ENCODE results near the gene LAMA2.

Gene LAMA2

GRCh38 chr6:129451187-129451586 is 568.2 kb downstream of the LAMA2 start:
- DNase-seq (ENCODE audit: low spot score): no peak

GRCh38 chr6:129453073-129453472 is 570.1 kb downstream of the LAMA2 start:
- DNase-seq (ENCODE audit: low spot score): no peak

- DNase-seq (ENCODE audit: low spot score): no peak
Observed at GRCh38 chr6:129454488-129454887, 571.5 kb downstream of the LAMA2 start.

- DNase-seq (ENCODE audit: low spot score): no peak
Observed at GRCh38 chr6:129455126-129455769, 572.3 kb downstream of the LAMA2 start.

- no peak for DNase-seq (ENCODE audit: low spot score)
Observed at GRCh38 chr6:129460221-129460620, 577.3 kb downstream of the LAMA2 start.

DNA sequence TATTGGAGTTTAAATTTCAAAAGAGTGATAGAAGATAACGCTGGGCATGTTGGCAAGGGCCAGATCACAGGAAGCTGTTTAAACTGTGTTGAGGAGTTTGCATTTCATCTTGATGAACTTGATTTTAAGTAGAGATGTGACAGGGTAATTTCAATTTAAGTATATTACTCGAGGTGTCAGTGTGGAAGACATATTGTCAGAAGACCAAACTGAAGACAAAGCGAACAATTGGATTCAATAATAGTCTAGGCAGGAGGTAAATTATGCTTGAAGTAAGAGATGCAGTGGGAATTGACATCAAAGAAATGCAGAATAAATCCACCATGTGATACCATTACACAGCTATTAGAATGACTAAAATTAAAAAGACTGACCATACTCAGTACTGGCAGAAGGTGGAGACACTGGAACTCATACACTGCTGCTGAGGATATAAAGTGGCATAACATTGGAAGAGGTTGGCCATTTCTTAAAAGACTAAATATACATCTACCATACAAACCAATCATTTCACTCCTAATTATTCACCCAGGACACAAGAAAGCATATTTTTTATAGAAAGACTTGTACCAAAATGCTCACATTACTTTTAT is 586.2 kb downstream of the LAMA2 start:
- DNase-seq (ENCODE audit: low spot score): no peak

DNA sequence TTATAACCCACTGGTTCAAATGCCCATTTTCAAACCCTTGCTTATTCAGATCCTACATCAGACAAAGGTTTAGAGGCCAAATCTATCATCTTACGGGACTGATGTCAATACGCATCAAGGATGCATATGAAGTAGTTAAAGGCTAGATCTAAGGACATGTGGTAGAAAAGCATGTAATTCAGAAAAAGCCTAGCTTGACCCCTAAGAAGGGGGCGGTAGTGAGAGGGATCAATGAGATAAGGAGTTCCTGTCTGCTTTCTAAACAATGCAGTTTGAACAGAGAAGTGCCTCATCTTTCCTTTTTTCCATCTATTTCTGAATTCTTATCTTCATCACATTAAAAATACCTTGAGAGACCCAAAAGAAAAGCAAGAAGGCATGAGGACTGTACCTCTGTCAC is 589.3 kb downstream of the LAMA2 start:
- DNase-seq (ENCODE audit: low spot score): no peak

DNA sequence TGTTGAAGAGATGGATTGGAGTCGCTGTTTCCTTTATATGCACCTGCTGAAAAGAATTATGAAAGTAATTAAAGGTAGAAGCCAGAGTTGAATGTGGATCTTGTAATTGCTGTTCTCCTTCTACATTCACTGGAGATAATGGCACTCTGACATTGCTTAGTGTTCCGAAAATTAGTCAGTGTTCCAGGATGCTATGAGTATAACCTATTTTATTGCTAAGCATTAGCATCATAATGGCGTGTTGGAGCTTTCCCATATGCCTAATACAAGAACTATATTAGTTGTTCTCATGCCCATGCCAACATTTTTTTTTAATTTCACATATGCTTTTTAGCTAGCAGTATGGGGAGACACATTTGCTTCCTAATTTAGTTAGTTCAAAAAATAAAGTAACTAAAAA is 590.6 kb downstream of the LAMA2 start:
- no peak for DNase-seq (ENCODE audit: low spot score)

GRCh38 chr6:129475477-129476247 is 592.7 kb downstream of the LAMA2 start:
- DNase-seq (ENCODE audit: low spot score): no peak

- no peak for DNase-seq (ENCODE audit: low spot score)
Observed at GRCh38 chr6:129476248-129476564, 593.3 kb downstream of the LAMA2 start.

GRCh38 chr6:129476810-129477209 is 593.9 kb downstream of the LAMA2 start:
- no peak for DNase-seq (ENCODE audit: low spot score)

DNA sequence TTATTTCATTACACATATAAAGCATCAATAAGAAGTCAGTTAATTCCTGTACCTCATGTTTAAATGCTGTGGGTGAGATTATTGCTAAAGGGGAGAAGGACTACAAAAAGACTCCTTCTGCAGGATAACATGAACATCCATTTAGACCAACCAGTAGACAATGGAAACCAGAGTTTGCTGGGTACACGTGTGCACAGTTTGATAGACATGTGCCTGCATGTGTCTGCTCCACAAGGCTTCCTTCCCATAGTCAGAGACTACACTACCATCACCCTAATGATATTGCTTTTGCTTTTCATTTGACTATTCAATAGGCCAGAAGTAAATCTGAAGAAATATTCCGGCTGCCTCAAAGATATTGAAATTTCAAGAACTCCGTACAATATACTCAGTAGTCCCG is 595.4 kb downstream of the LAMA2 start:
- no peak for DNase-seq (ENCODE audit: low spot score)

- DNase-seq (ENCODE audit: low spot score): no peak
Observed at GRCh38 chr6:129481706-129482105, 598.8 kb downstream of the LAMA2 start.

DNA sequence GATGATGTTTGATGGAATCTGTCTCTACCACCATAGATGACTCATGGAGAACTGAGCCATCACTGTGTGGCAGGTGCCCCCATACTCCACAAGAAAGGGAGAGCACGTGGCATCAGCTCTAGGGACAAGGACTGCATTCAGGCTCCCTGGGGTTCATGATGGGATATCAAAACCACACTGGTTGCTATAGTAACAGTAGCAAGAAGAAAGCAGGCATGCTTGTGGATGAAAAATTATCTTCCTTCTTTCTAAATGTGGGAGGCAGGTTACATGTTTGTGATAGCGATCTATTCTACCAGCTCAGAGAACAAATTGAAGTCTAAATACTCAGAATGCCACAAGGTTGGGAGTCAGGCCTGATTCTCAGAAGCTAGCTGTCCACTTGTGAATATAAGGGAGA is 602.8 kb downstream of the LAMA2 start:
- no peak for DNase-seq (ENCODE audit: low spot score)

- DNase-seq (ENCODE audit: low spot score): no peak
Observed at GRCh38 chr6:129486327-129486726, 603.4 kb downstream of the LAMA2 start.

GRCh38 chr6:129488313-129488712 is 605.4 kb downstream of the LAMA2 start:
- DNase-seq (ENCODE audit: low spot score): no peak

DNA sequence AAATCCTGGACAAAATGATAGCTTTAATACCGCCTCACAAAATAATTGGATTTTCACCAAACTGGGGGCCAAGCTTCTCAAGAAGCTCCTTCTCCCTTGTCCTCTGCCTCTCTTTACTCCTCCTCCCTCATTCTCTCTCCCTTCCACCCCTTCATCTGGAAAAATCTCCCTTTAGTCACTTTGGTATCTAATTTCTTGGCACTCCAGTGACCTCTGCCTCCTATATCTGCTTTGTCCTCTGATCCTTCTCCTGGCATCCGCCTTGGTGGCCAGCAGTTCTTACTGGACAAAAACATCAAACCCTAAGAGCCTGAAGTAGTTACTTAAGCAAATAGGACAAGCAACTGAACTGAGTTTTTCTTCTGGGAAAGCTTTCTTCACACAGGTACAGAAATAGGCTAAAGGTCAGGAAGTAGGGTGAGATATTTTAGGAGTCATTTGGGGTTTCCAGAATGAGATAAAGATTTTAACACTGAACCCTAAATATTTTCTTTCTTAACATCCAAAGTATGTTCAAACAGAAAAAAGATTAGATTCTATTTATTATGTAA is 606.4 kb downstream of the LAMA2 start:
- DNase-seq (ENCODE audit: low spot score): no peak

DNA sequence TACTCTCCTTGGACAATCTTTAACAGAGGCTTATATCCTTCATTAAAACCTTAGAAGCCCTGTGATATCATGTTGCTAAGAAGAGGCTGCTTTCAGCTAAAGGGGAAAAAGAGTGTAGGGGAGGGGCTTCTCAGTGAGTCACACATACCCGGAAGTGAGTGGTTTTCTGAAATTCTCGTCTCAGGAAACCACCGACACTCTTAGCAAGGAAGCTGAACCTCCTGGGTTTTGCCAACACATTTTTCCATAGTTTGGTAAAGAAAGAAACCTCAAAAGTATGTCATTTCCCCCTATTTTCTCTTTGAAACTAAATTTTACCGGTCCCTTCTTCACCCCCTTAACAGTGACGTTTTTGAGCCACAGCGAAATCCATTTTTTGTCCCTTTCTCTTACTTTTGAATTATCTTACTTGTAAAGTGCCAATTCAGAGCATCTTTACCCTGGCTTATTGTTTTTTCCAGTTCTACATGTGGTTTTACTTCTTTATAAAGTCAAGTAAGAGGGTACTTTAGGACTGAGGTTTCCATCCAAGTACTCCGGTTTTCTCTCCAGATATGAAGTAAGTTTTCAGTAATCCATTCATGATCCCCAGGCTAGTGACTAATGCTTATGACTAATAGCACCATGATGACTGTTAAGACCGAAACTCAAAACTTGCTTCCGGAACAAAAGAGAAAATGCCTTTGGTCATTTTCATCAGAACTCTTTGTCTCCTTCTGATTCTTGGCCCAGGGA is 607.8 kb downstream of the LAMA2 start:
- peak; percentile 85 for DNase-seq (ENCODE audit: low spot score)

- DNase-seq (ENCODE audit: low spot score): no peak
Observed at GRCh38 chr6:129491436-129491835, 608.5 kb downstream of the LAMA2 start.

GRCh38 chr6:129492260-129492659 is 609.3 kb downstream of the LAMA2 start:
- no peak for DNase-seq (ENCODE audit: low spot score)

- no peak for DNase-seq (ENCODE audit: low spot score)
Observed at GRCh38 chr6:129493354-129493902, 610.5 kb downstream of the LAMA2 start.

- DNase-seq (ENCODE audit: low spot score): no peak
Observed at GRCh38 chr6:129494099-129494498, 611.2 kb downstream of the LAMA2 start.
